Measurements from ENCODE around the gene ATG4D.

- TF ChIP-seq, protein P1, sequence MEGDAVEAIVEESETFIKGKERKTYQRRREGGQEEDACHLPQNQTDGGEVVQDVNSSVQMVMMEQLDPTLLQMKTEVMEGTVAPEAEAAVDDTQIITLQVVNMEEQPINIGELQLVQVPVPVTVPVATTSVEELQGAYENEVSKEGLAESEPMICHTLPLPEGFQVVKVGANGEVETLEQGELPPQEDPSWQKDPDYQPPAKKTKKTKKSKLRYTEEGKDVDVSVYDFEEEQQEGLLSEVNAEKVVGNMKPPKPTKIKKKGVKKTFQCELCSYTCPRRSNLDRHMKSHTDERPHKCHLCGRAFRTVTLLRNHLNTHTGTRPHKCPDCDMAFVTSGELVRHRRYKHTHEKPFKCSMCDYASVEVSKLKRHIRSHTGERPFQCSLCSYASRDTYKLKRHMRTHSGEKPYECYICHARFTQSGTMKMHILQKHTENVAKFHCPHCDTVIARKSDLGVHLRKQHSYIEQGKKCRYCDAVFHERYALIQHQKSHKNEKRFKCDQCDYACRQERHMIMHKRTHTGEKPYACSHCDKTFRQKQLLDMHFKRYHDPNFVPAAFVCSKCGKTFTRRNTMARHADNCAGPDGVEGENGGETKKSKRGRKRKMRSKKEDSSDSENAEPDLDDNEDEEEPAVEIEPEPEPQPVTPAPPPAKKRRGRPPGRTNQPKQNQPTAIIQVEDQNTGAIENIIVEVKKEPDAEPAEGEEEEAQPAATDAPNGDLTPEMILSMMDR (IDR thresholded peaks at IDR 0.05), result no peak
- no peak for TF ChIP-seq POLR2A (IDR thresholded peaks at IDR 0.05)
These were observed 8.1 kb upstream of the ATG4D start for GRCh38 chr19:10535613-10536012.

Measured in transverse colon (tissue), 3 donors.